HG03565 (cell line): ENCODE data around the gene LRCOL1.
A peak's percentile ranks its signal among the peaks of the same experiment; 100 is the strongest.
"Not testable (repeated sequence)": the region's sequence is repeated elsewhere in the genome, so short reads cannot be mapped to it uniquely, and the experiment has no call there.

Source experiments
- ATAC-seq: cut with Tn5 transposase; IDR thresholded peaks from one replicate; pipeline ENCODE4 v1.9.1; 2021; ENCODE audit warnings: mild to moderate bottlenecking, moderate library complexity; ENCODE audit not compliant: unreplicated experiment

The LRCOL1 gene

GRCh38 chr12:132603240-132604150 is 6.9 kb downstream of the LRCOL1 start:
- no peak for ATAC-seq

- no peak for ATAC-seq
These were observed 7.7 kb downstream of the LRCOL1 start for GRCh38 chr12:132602572-132603239.

GRCh38 chr12:132601171-132601883 is 9.1 kb downstream of the LRCOL1 start:
- ATAC-seq = no peak

- no peak for ATAC-seq
These were observed 10.0 kb downstream of the LRCOL1 start for GRCh38 chr12:132600048-132601032.

- not testable (repeated sequence) for ATAC-seq
These were observed 10.9 kb downstream of the LRCOL1 start for GRCh38 chr12:132599502-132599901.

- no peak for ATAC-seq
These were observed 12.8 kb downstream of the LRCOL1 start for GRCh38 chr12:132597333-132598316.

- no peak for ATAC-seq
These were observed 14.4 kb downstream of the LRCOL1 start for GRCh38 chr12:132596016-132596415.

- no peak for ATAC-seq
These were observed 15.2 kb downstream of the LRCOL1 start for GRCh38 chr12:132595183-132595582.

GRCh38 chr12:132593938-132594358 is 16.4 kb downstream of the LRCOL1 start:
- ATAC-seq = peak; percentile 53

- ATAC-seq = no peak
These were observed 16.9 kb downstream of the LRCOL1 start for GRCh38 chr12:132593521-132593920.

- ATAC-seq = no peak
These were observed 17.3 kb downstream of the LRCOL1 start for GRCh38 chr12:132593071-132593470.

GRCh38 chr12:132592282-132592970 is 18.0 kb downstream of the LRCOL1 start:
- no peak for ATAC-seq

GRCh38 chr12:132591107-132591935 is 19.1 kb downstream of the LRCOL1 start:
- no peak for ATAC-seq

GRCh38 chr12:132588821-132589669 is 21.3 kb downstream of the LRCOL1 start:
- ATAC-seq = no peak

- no peak for ATAC-seq
These were observed 22.1 kb downstream of the LRCOL1 start for GRCh38 chr12:132588319-132588718.

- no peak for ATAC-seq
These were observed 22.6 kb downstream of the LRCOL1 start for GRCh38 chr12:132587781-132588180.

GRCh38 chr12:132586929-132587328 is 23.5 kb downstream of the LRCOL1 start:
- ATAC-seq = no peak
